Gastroesophageal sphincter (tissue), 4 donors: ENCODE data around the gene F5. TPM values are rescaled to one million over a fixed set of nuclear protein-coding genes. Genes with fewer than 3 reads are reported as not detected.

Experiments used
- ATAC-seq: fragments of 150-250 bp; one replicate; pipeline ENCODE4 v1.9.1; 2016; ENCODE audit warnings: mild to moderate bottlenecking, moderate library complexity
- H3K27ac ChIP-seq, 4 donors: fragments of 200-600 bp; sonication (generic) in 3 of 4; 1 replicate in 3 of 4; 2 replicates in 1 of 4; pipeline ENCODE4 v1.5.1; 2016 to 2019
- H3K27me3 ChIP-seq: fragments of 200-600 bp; sonication (generic); one replicate; pipeline ENCODE4 v1.5.1; 2019
- H3K36me3 ChIP-seq, 2 donors: fragments of 200-600 bp; sonication (generic); one replicate each; pipeline ENCODE4 v1.5.1; 2019; ENCODE audit warnings: control low read depth in 1 of 2
- H3K4me1 ChIP-seq, 3 donors: fragments of 200-600 bp; sonication (generic); 1 replicate in 2 of 3; 2 replicates in 1 of 3; pipeline ENCODE4 v1.5.1; 2016 to 2019; ENCODE audit warnings: control low read depth in 2 of 3
- H3K4me3 ChIP-seq, 2 donors: fragments of 200-600 bp; sonication (generic); one replicate each; pipeline ENCODE4 v1.5.1; 2019; ENCODE audit warnings: mild to moderate bottlenecking in 1 of 2, moderate library complexity in 1 of 2
- H3K9me3 ChIP-seq, 3 donors: fragments of 200-600 bp; sonication (generic); one replicate each; pipeline ENCODE4 v1.5.1; 2017 to 2019; ENCODE audit warnings: control low read depth in 2 of 3
- EP300 ChIP-seq: sonication (generic); formaldehyde crosslinking; IDR thresholded peaks from one replicate; pipeline ENCODE4 v1.6.1; 2017; ENCODE audit warnings: antibody characterized with exemption, mild to moderate bottlenecking
- POLR2A ChIP-seq, 2 donors: fragments of 450-650 bp; IDR thresholded peaks; one replicate each; pipeline ENCODE4 v1.6.1; 2017; ENCODE audit warnings: antibody characterized with exemption in 2 of 2, mild to moderate bottlenecking in 2 of 2, moderate library complexity in 1 of 2
- POLR2AphosphoS5 ChIP-seq: sonication (generic); formaldehyde crosslinking; IDR thresholded peaks from one replicate; pipeline ENCODE4 v1.6.1; 2017; ENCODE audit warnings: antibody characterized with exemption
- WGBS, 2 donors: methylation state at CpG; one replicate each; pipeline ENCODE4 v1.1.5; 2018; ENCODE audit warnings: low coverage in 1 of 2; 5-methylcytosine and 5-hydroxymethylcytosine counted together
- total RNA-seq, 4 donors: library from RNA; depleted of rRNA; stranded (reverse); fragments of >200 nt; gene quantifications; one replicate each; pipeline ENCODE4 v1.1.0, GENCODE V29; 2016
- TF ChIP-seq, protein P1 (sequence below), 4 experiments: fragments of 200-600 bp in 2 of 4; fragments of 450-650 bp in 2 of 4; sonication (generic) in 1 of 4; IDR thresholded peaks; one replicate each; pipeline ENCODE4 v1.5.1; 2017 to 2019; ENCODE audit warnings: antibody characterized with exemption in 4 of 4, mild to moderate bottlenecking in 2 of 4, moderate library complexity in 2 of 4

Gene F5
- total RNA-seq, 4 donors from 2014 or later = 0.12 to 3.5 (median 0.42) TPM; not detected in 1

DNA sequence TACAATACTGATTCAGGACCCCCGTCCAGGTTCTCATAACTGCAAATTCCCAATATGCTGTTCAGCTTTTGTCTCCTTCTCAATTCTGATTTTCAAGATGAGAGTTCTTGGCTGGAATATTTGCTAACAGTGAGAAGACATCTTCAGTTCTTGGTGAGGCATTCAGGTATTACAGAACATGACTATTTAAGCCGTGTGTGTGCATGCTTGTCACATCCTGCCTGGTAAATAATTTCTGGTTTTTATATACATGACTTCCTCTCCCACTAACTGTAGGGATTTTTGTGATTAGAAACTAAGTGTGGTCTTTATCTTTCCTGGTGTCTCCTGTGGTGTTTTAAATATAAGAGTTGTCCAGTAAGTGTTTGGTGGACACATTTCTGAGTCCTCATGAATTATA lies 90.4 kb downstream of the F5 start:
- H3K27me3 ChIP-seq = no peaks in the 10 kb centered on the region
- TF ChIP-seq, protein P1, sequence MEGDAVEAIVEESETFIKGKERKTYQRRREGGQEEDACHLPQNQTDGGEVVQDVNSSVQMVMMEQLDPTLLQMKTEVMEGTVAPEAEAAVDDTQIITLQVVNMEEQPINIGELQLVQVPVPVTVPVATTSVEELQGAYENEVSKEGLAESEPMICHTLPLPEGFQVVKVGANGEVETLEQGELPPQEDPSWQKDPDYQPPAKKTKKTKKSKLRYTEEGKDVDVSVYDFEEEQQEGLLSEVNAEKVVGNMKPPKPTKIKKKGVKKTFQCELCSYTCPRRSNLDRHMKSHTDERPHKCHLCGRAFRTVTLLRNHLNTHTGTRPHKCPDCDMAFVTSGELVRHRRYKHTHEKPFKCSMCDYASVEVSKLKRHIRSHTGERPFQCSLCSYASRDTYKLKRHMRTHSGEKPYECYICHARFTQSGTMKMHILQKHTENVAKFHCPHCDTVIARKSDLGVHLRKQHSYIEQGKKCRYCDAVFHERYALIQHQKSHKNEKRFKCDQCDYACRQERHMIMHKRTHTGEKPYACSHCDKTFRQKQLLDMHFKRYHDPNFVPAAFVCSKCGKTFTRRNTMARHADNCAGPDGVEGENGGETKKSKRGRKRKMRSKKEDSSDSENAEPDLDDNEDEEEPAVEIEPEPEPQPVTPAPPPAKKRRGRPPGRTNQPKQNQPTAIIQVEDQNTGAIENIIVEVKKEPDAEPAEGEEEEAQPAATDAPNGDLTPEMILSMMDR (IDR thresholded peaks at IDR 0.05) = no peak
- TF ChIP-seq EP300 (no peak), POLR2A (IDR thresholded peaks at IDR 0.05) (no peak), POLR2AphosphoS5 (no peak)
- H3K9me3 ChIP-seq = no peaks in the 10 kb centered on the region
- H3K4me1 ChIP-seq = no peaks in the 10 kb centered on the region
- ATAC-seq = no peak
- 58 to 70% methylated on average over 1 to 2 of the region's 2 CpGs for WGBS, 2 donors
- no peak overlapping the region for H3K27ac ChIP-seq
- no peak overlapping the region for H3K4me3 ChIP-seq
- no peaks in the 10 kb centered on the region for H3K36me3 ChIP-seq

DNA sequence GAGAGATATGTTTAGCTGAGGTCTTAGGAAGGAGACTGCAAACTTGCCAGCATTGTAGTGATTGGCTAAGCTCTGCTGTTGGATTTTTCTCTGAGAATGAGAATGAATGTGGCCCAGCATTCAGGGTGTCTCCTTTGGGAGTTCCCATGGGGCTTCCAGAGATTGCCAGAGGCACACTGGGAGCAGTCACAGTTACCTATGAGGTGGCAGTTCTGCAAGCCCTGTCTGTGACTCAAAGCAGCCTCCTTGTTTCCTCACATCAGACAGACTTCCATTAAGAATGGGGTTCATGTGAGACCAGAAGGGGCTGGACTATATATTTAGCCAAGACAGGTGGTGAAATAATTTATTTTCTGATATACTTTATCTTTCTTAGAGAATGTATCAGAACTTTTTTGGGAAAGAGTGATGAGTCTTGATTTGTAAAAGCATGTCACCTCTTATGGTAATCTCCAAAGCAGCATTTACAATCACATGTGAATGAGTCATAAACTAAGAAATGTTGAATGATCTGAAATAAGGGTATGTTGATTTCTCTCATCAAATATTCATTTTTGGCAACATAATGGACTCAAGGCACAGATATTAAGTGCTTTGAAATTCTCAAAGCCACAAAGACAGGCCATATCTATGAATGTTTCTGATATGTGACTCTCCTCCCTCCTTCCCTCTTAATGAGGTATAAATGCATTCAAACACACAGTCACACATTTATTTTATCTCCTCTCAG lies 91.1 kb downstream of the F5 start:
- no peak overlapping the region for H3K4me3 ChIP-seq
- no peak for ATAC-seq
- H3K4me1 ChIP-seq = no peaks in the 10 kb centered on the region
- no peak overlapping the region for H3K27ac ChIP-seq
- H3K36me3 ChIP-seq = no peaks in the 10 kb centered on the region
- H3K9me3 ChIP-seq = no peaks in the 10 kb centered on the region
- H3K27me3 ChIP-seq = no peaks in the 10 kb centered on the region
- TF ChIP-seq, protein P1 (IDR thresholded peaks at IDR 0.05) = no peak
- no peak for TF ChIP-seq POLR2AphosphoS5

DNA sequence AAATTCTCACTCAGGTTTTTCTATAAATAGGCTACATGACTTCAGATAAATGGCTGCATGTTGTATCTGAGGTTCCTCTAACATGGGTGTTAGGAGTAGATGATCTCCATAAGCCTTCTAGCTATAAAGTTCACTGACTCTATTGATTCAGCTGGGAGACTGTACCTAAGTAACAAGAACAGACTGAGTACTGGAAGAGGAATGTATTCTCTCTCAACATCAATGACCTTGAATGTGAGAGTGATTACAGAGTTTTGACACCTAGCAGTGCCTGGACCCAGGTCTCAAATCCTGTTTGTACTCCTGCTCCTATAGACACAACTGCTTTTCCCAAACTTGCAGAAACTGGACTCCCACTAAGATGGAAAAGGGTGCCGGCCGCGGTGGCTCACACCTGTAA lies 91.9 kb downstream of the F5 start:
- TF ChIP-seq, protein P1 (IDR thresholded peaks at IDR 0.05) = no peak
- TF ChIP-seq EP300 = no peak
- TF ChIP-seq POLR2AphosphoS5 = no peak
- no peak for TF ChIP-seq POLR2A (IDR thresholded peaks at IDR 0.05)
- H3K36me3 ChIP-seq = no peaks in the 10 kb centered on the region
- H3K9me3 ChIP-seq = no peaks in the 10 kb centered on the region
- H3K4me3 ChIP-seq = no peak overlapping the region
- no peaks in the 10 kb centered on the region for H3K27me3 ChIP-seq
- H3K27ac ChIP-seq = no peak overlapping the region
- WGBS, 2 donors = 100% methylated on average over 1 of the region's 3 CpGs; no CpG with 5 or more reads in 1 of the 2 donors
- no peak for ATAC-seq
- H3K4me1 ChIP-seq = no peaks in the 10 kb centered on the region

DNA sequence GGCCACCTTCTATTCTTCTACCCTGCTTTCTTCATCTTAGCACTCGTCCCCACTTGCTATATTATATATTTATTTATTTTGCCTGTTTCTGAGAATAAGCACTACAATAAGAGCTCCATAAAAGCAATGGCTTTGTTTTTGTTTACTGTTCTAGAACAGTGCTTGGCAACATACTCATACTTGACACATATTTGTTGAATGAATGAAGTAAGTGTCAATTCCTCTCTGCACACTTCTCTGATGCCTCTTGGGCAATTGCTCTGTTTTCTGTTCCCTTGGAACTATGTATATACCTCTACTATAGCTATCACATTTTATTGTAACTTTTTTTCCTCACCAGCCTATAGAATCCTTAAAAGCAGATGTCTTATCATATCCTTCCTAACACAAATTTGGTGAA lies 93.0 kb downstream of the F5 start:
- no peak for ATAC-seq

More for the DNA sequence above, 93.0 kb downstream of the F5 start:
- no peak for TF ChIP-seq EP300
- no peak for TF ChIP-seq POLR2A (IDR thresholded peaks at IDR 0.05)
- TF ChIP-seq, protein P1 (IDR thresholded peaks at IDR 0.05) = no peak
- TF ChIP-seq POLR2AphosphoS5 = no peak
- Histone ChIP-seq H3K4me1 (no peaks in the 10 kb centered on the region), H3K36me3 (no peaks in the 10 kb centered on the region), H3K4me3 (no peak overlapping the region), H3K9me3 (no peaks in the 10 kb centered on the region), H3K27ac (no peak overlapping the region), H3K27me3 (no peaks in the 10 kb centered on the region)
- 73 to 100% methylated on average over 1 of the region's 1 CpG for WGBS, 2 donors
